ENCODE results near the gene CSRP1.

DNA sequence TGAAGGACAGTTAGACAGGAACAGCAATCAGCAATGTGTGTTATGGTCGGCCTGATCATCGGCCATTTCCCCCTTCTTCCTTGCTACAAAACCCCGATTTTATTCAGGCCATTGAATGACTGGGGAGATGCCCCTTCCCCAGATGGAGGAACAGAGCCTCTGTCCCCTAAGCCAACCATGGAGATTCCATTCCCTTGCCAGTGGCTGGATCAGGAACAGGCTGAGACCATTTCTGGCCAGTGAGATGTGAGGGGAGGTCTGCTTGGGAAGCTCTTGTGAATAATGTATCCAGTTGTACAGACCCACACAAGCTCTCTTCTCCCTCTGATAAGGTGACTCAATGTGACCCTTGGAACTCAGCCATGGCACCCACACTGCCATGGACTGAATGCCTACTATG is 7.7 kb downstream of the CSRP1 start:
- TF ChIP-seq, protein P1, sequence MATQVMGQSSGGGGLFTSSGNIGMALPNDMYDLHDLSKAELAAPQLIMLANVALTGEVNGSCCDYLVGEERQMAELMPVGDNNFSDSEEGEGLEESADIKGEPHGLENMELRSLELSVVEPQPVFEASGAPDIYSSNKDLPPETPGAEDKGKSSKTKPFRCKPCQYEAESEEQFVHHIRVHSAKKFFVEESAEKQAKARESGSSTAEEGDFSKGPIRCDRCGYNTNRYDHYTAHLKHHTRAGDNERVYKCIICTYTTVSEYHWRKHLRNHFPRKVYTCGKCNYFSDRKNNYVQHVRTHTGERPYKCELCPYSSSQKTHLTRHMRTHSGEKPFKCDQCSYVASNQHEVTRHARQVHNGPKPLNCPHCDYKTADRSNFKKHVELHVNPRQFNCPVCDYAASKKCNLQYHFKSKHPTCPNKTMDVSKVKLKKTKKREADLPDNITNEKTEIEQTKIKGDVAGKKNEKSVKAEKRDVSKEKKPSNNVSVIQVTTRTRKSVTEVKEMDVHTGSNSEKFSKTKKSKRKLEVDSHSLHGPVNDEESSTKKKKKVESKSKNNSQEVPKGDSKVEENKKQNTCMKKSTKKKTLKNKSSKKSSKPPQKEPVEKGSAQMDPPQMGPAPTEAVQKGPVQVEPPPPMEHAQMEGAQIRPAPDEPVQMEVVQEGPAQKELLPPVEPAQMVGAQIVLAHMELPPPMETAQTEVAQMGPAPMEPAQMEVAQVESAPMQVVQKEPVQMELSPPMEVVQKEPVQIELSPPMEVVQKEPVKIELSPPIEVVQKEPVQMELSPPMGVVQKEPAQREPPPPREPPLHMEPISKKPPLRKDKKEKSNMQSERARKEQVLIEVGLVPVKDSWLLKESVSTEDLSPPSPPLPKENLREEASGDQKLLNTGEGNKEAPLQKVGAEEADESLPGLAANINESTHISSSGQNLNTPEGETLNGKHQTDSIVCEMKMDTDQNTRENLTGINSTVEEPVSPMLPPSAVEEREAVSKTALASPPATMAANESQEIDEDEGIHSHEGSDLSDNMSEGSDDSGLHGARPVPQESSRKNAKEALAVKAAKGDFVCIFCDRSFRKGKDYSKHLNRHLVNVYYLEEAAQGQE (IDR thresholded peaks at IDR 0.05; ENCODE audit: insufficient read depth in 1 of 2, low read depth in 2 of 2, low read length in 2 of 2): no peak
- TF ChIP-seq POLR2AphosphoS5 (IDR thresholded peaks at IDR 0.05; ENCODE audit: low read depth, low read length): no peak
- TF ChIP-seq TAF1 (IDR thresholded peaks at IDR 0.05; ENCODE audit: borderline replicate concordance, insufficient read depth, low read length): no peak
